Measurements from ENCODE around the gene ASXL1. TPM values are rescaled to one million over a fixed set of nuclear protein-coding genes. Genes with fewer than 3 reads are reported as not detected.
A peak's percentile ranks its signal among the peaks of the same experiment; 100 is the strongest.

The ASXL1 gene
- total RNA-seq, 2 experiments from 2014 or later: 155 to 162 TPM

GRCh38 chr20:32439132-32439829 lies 81.2 kb downstream of the ASXL1 start:
- H3K27me3 Mint-ChIP-seq (ENCODE audit: low read depth): no peaks in the 10 kb centered on the region
- intact Hi-C loops (cut with micrococcal nuclease): no loop called here
- no peaks in the 10 kb centered on the region for H3K9me3 Mint-ChIP-seq
- H3K36me3 Mint-ChIP-seq (ENCODE audit: low read depth): peaks cover 20% of the 10 kb centered on the region
- DNase-seq: peak; percentile 16
- no peak overlapping the region for H3K27ac Mint-ChIP-seq
- H3K4me1 Mint-ChIP-seq (ENCODE audit: low read depth): peaks cover 5% of the 10 kb centered on the region
- no peak overlapping the region for H3K4me3 Mint-ChIP-seq
- CTCF ChIA-PET: interaction anchor here (0.7 to 0.9 kb wide), 4 partner anchors 273 to 377 kb away, joined by 3 to 4 read pairs (median 3); no protein-coding TSS in a partner anchor

GRCh38 chr20:32440069-32440757 lies 82.1 kb downstream of the ASXL1 start:
- Mint-ChIP-seq H3K4me3 (no peak overlapping the region), H3K27ac (peak overlapping the region; percentile 5), H3K4me1 (ENCODE audit: low read depth) (peaks cover 6% of the 10 kb centered on the region), H3K27me3 (ENCODE audit: low read depth) (no peaks in the 10 kb centered on the region), H3K9me3 (no peaks in the 10 kb centered on the region), H3K36me3 (ENCODE audit: low read depth) (peaks cover 17% of the 10 kb centered on the region)
- intact Hi-C loops (cut with micrococcal nuclease): no loop called here
- DNase-seq: no peak
- CTCF ChIA-PET: interaction anchor here (0.7 to 1.3 kb wide), 3 partner anchors 17 to 378 kb away, joined by 3 read pairs; no protein-coding TSS in a partner anchor

GRCh38 chr20:32440758-32441078 lies 82.6 kb downstream of the ASXL1 start:
- Mint-ChIP-seq H3K4me1 (ENCODE audit: low read depth) (peaks cover 10% of the 10 kb centered on the region), H3K36me3 (ENCODE audit: low read depth) (peaks cover 17% of the 10 kb centered on the region), H3K9me3 (no peaks in the 10 kb centered on the region), H3K27me3 (ENCODE audit: low read depth) (no peaks in the 10 kb centered on the region), H3K4me3 (no peak overlapping the region), H3K27ac (no peak overlapping the region)
- no peak for DNase-seq
- intact Hi-C loops (cut with micrococcal nuclease): no loop called here
- CTCF ChIA-PET: interaction anchor here (1.3 kb wide), 1 partner anchor 18 kb away, joined by 3 read pairs; no protein-coding TSS in a partner anchor

GRCh38 chr20:32441638-32442037 lies 83.5 kb downstream of the ASXL1 start:
- Mint-ChIP-seq H3K4me1 (ENCODE audit: low read depth) (peaks cover 10% of the 10 kb centered on the region), H3K36me3 (ENCODE audit: low read depth) (peaks cover 12% of the 10 kb centered on the region), H3K4me3 (no peak overlapping the region), H3K27me3 (ENCODE audit: low read depth) (no peaks in the 10 kb centered on the region), H3K27ac (no peak overlapping the region), H3K9me3 (no peaks in the 10 kb centered on the region)
- CTCF ChIA-PET: no interaction called here
- intact Hi-C loops (cut with micrococcal nuclease): loop anchor here (2.0 kb wide), 1 partner anchor 287 kb away; no protein-coding TSS in a partner anchor
- DNase-seq: no peak

GRCh38 chr20:32442630-32443373 lies 84.7 kb downstream of the ASXL1 start:
- DNase-seq: no peak
- intact Hi-C loops (cut with micrococcal nuclease): loop anchor here (2.0 kb wide), 1 partner anchor 288 kb away; no protein-coding TSS in a partner anchor
- Mint-ChIP-seq H3K4me1 (ENCODE audit: low read depth) (peaks cover 10% of the 10 kb centered on the region), H3K27ac (peak overlapping the region; percentile 51), H3K4me3 (no peak overlapping the region), H3K27me3 (ENCODE audit: low read depth) (no peaks in the 10 kb centered on the region), H3K9me3 (no peaks in the 10 kb centered on the region), H3K36me3 (ENCODE audit: low read depth) (peaks cover 5% of the 10 kb centered on the region)
- CTCF ChIA-PET: interaction anchor here (0.6 kb wide), 2 partner anchors 83 to 302 kb away, joined by 3 to 4 read pairs; no protein-coding TSS in a partner anchor

- Mint-ChIP-seq H3K9me3 (no peaks in the 10 kb centered on the region), H3K4me3 (no peak overlapping the region), H3K27me3 (ENCODE audit: low read depth) (no peaks in the 10 kb centered on the region), H3K36me3 (ENCODE audit: low read depth) (peaks cover 5% of the 10 kb centered on the region), H3K4me1 (ENCODE audit: low read depth) (peaks cover 9% of the 10 kb centered on the region), H3K27ac (peak overlapping the region; percentile 68)
- CTCF ChIA-PET: interaction anchor here (0.6 kb wide), 2 partner anchors 84 to 302 kb away, joined by 3 to 4 read pairs; no protein-coding TSS in a partner anchor
- DNase-seq: peak; percentile 11
- intact Hi-C loops (cut with micrococcal nuclease): loop anchor here (2.0 kb wide), 1 partner anchor 289 kb away; no protein-coding TSS in a partner anchor
Observed at GRCh38 chr20:32443386-32443974, 85.3 kb downstream of the ASXL1 start.

- peak overlapping the region; percentile 54 for H3K27ac Mint-ChIP-seq
- H3K4me3 Mint-ChIP-seq: no peak overlapping the region
- DNase-seq: no peak
- no peaks in the 10 kb centered on the region for H3K27me3 Mint-ChIP-seq (ENCODE audit: low read depth)
- H3K36me3 Mint-ChIP-seq (ENCODE audit: low read depth): peaks cover 5% of the 10 kb centered on the region
- CTCF ChIA-PET: no interaction called here
- H3K4me1 Mint-ChIP-seq (ENCODE audit: low read depth): peaks cover 9% of the 10 kb centered on the region
- no peaks in the 10 kb centered on the region for H3K9me3 Mint-ChIP-seq
- intact Hi-C loops (cut with micrococcal nuclease): no loop called here
Observed at GRCh38 chr20:32444474-32445220, 86.5 kb downstream of the ASXL1 start.

GRCh38 chr20:32445539-32446273 lies 87.6 kb downstream of the ASXL1 start:
- peaks cover 5% of the 10 kb centered on the region for H3K36me3 Mint-ChIP-seq (ENCODE audit: low read depth)
- peak; percentile 21 for DNase-seq
- CTCF ChIA-PET: no interaction called here

GRCh38 chr20:32446301-32447100 lies 88.4 kb downstream of the ASXL1 start:
- CTCF ChIA-PET: no interaction called here
- no peak overlapping the region for H3K4me3 Mint-ChIP-seq
- H3K27ac Mint-ChIP-seq: peak overlapping the region; percentile 39
- H3K36me3 Mint-ChIP-seq (ENCODE audit: low read depth): peaks cover 5% of the 10 kb centered on the region
- no peaks in the 10 kb centered on the region for H3K9me3 Mint-ChIP-seq
- no peak for DNase-seq
- peaks cover 9% of the 10 kb centered on the region for H3K4me1 Mint-ChIP-seq (ENCODE audit: low read depth)
- no peaks in the 10 kb centered on the region for H3K27me3 Mint-ChIP-seq (ENCODE audit: low read depth)
- intact Hi-C loops (cut with micrococcal nuclease): no loop called here

More at GRCh38 chr20:32445539-32446273, 87.6 kb downstream of the ASXL1 start:
- no peaks in the 10 kb centered on the region for H3K27me3 Mint-ChIP-seq (ENCODE audit: low read depth)
- H3K9me3 Mint-ChIP-seq: no peaks in the 10 kb centered on the region
- no peak overlapping the region for H3K4me3 Mint-ChIP-seq
- intact Hi-C loops (cut with micrococcal nuclease): no loop called here
- peaks cover 9% of the 10 kb centered on the region for H3K4me1 Mint-ChIP-seq (ENCODE audit: low read depth)
- peak overlapping the region; percentile 67 for H3K27ac Mint-ChIP-seq

GRCh38 chr20:32447136-32448027 lies 89.3 kb downstream of the ASXL1 start:
- Mint-ChIP-seq H3K9me3 (no peaks in the 10 kb centered on the region), H3K4me1 (ENCODE audit: low read depth) (peaks cover 9% of the 10 kb centered on the region), H3K4me3 (no peak overlapping the region), H3K36me3 (ENCODE audit: low read depth) (peaks cover 5% of the 10 kb centered on the region), H3K27me3 (ENCODE audit: low read depth) (no peaks in the 10 kb centered on the region), H3K27ac (peak overlapping the region; percentile 73)
- DNase-seq: no peak
- CTCF ChIA-PET: interaction anchor here (0.6 kb wide), 1 partner anchor 24 kb away, joined by 3 read pairs; no protein-coding TSS in a partner anchor
- intact Hi-C loops (cut with micrococcal nuclease): no loop called here

All from activated naive CD4-positive, alpha-beta T cell treated with anti-CD3 and anti-CD28 coated beads for 36 hours (primary cell).